Measurements from ENCODE around the gene SMPD4.
"Not testable (repeated sequence)": the region's sequence is repeated elsewhere in the genome, so short reads cannot be mapped to it uniquely, and the experiment has no call there.

SMPD4 gene

GRCh38 chr2:130141645-130142370 lies 39.6 kb downstream of the SMPD4 start:
- H3K4me1 ChIP-seq (ENCODE audit: insufficient read depth, low read length); H3K4me3 ChIP-seq (ENCODE audit: low read length); H3K27me3 ChIP-seq (ENCODE audit: insufficient read depth, low read length); H3K27ac ChIP-seq (ENCODE audit: low read length); H3K9me3 ChIP-seq (ENCODE audit: insufficient read depth, low read depth, low read length); H3K36me3 ChIP-seq (ENCODE audit: insufficient read depth, low read depth, low read length); H3K9ac ChIP-seq (ENCODE audit: low read depth, low read length): not testable (repeated sequence)

GRCh38 chr2:130141002-130141401 lies 40.4 kb downstream of the SMPD4 start:
- not testable (repeated sequence) for H3K36me3 ChIP-seq (ENCODE audit: insufficient read depth, low read depth, low read length); H3K4me3 ChIP-seq (ENCODE audit: low read length); H3K9me3 ChIP-seq (ENCODE audit: insufficient read depth, low read depth, low read length); H3K27me3 ChIP-seq (ENCODE audit: insufficient read depth, low read length); H3K4me1 ChIP-seq (ENCODE audit: insufficient read depth, low read length); H3K9ac ChIP-seq (ENCODE audit: low read depth, low read length); H3K27ac ChIP-seq (ENCODE audit: low read length)

- not testable (repeated sequence) for H3K9me3 ChIP-seq (ENCODE audit: insufficient read depth, low read depth, low read length); H3K4me1 ChIP-seq (ENCODE audit: insufficient read depth, low read length); H3K9ac ChIP-seq (ENCODE audit: low read depth, low read length); H3K4me3 ChIP-seq (ENCODE audit: low read length); H3K27me3 ChIP-seq (ENCODE audit: insufficient read depth, low read length); H3K27ac ChIP-seq (ENCODE audit: low read length); H3K36me3 ChIP-seq (ENCODE audit: insufficient read depth, low read depth, low read length)
These were observed 40.9 kb downstream of the SMPD4 start for GRCh38 chr2:130140516-130140915.

- H3K4me1 ChIP-seq (ENCODE audit: insufficient read depth, low read length); H3K27me3 ChIP-seq (ENCODE audit: insufficient read depth, low read length); H3K36me3 ChIP-seq (ENCODE audit: insufficient read depth, low read depth, low read length); H3K9ac ChIP-seq (ENCODE audit: low read depth, low read length); H3K4me3 ChIP-seq (ENCODE audit: low read length); H3K27ac ChIP-seq (ENCODE audit: low read length); H3K9me3 ChIP-seq (ENCODE audit: insufficient read depth, low read depth, low read length): not testable (repeated sequence)
These were observed 41.8 kb downstream of the SMPD4 start for GRCh38 chr2:130139331-130140280.

- not testable (repeated sequence) for H3K36me3 ChIP-seq (ENCODE audit: insufficient read depth, low read depth, low read length); H3K9me3 ChIP-seq (ENCODE audit: insufficient read depth, low read depth, low read length); H3K9ac ChIP-seq (ENCODE audit: low read depth, low read length); H3K27ac ChIP-seq (ENCODE audit: low read length); H3K4me1 ChIP-seq (ENCODE audit: insufficient read depth, low read length); H3K27me3 ChIP-seq (ENCODE audit: insufficient read depth, low read length); H3K4me3 ChIP-seq (ENCODE audit: low read length)
These were observed 42.6 kb downstream of the SMPD4 start for GRCh38 chr2:130138841-130139251.

GRCh38 chr2:130138326-130138725 lies 43.1 kb downstream of the SMPD4 start:
- H3K9ac ChIP-seq (ENCODE audit: low read depth, low read length); H3K4me3 ChIP-seq (ENCODE audit: low read length): not testable (repeated sequence)

GRCh38 chr2:130137118-130137517 lies 44.3 kb downstream of the SMPD4 start:
- H3K4me3 ChIP-seq (ENCODE audit: low read length); H3K9ac ChIP-seq (ENCODE audit: low read depth, low read length); H3K9me3 ChIP-seq (ENCODE audit: insufficient read depth, low read depth, low read length); H3K4me1 ChIP-seq (ENCODE audit: insufficient read depth, low read length); H3K36me3 ChIP-seq (ENCODE audit: insufficient read depth, low read depth, low read length); H3K27ac ChIP-seq (ENCODE audit: low read length); H3K27me3 ChIP-seq (ENCODE audit: insufficient read depth, low read length): not testable (repeated sequence)

More at GRCh38 chr2:130138326-130138725, 43.1 kb downstream of the SMPD4 start:
- H3K36me3 ChIP-seq (ENCODE audit: insufficient read depth, low read depth, low read length); H3K27ac ChIP-seq (ENCODE audit: low read length); H3K27me3 ChIP-seq (ENCODE audit: insufficient read depth, low read length); H3K4me1 ChIP-seq (ENCODE audit: insufficient read depth, low read length); H3K9me3 ChIP-seq (ENCODE audit: insufficient read depth, low read depth, low read length): not testable (repeated sequence)

- not testable (repeated sequence) for H3K36me3 ChIP-seq (ENCODE audit: insufficient read depth, low read depth, low read length); H3K4me1 ChIP-seq (ENCODE audit: insufficient read depth, low read length); H3K9ac ChIP-seq (ENCODE audit: low read depth, low read length)
These were observed 44.9 kb downstream of the SMPD4 start for GRCh38 chr2:130136546-130136945.

GRCh38 chr2:130135692-130136541 lies 45.5 kb downstream of the SMPD4 start:
- H3K36me3 ChIP-seq (ENCODE audit: insufficient read depth, low read depth, low read length): no peaks in the 10 kb centered on the region
- no peaks in the 10 kb centered on the region for H3K9me3 ChIP-seq (ENCODE audit: insufficient read depth, low read depth, low read length)
- H3K9ac ChIP-seq (ENCODE audit: low read depth, low read length): no peak overlapping the region
- no peak overlapping the region for H3K27ac ChIP-seq (ENCODE audit: low read length)
- H3K4me1 ChIP-seq (ENCODE audit: insufficient read depth, low read length): no peaks in the 10 kb centered on the region
- no peak overlapping the region for H3K4me3 ChIP-seq (ENCODE audit: low read length)
- H3K27me3 ChIP-seq (ENCODE audit: insufficient read depth, low read length): no peaks in the 10 kb centered on the region

More at GRCh38 chr2:130136546-130136945, 44.9 kb downstream of the SMPD4 start:
- not testable (repeated sequence) for H3K9me3 ChIP-seq (ENCODE audit: insufficient read depth, low read depth, low read length); H3K4me3 ChIP-seq (ENCODE audit: low read length); H3K27me3 ChIP-seq (ENCODE audit: insufficient read depth, low read length); H3K27ac ChIP-seq (ENCODE audit: low read length)

GRCh38 chr2:130129120-130129829 lies 52.1 kb downstream of the SMPD4 start, which contains the start of gene POTEF:
POTEF (minus strand) TSS chr2:130129222; CDS start chr2:130120515, 8,707 bp downstream.
- H3K9me3 ChIP-seq (ENCODE audit: insufficient read depth, low read depth, low read length); H3K4me3 ChIP-seq (ENCODE audit: low read length); H3K4me1 ChIP-seq (ENCODE audit: insufficient read depth, low read length); H3K27me3 ChIP-seq (ENCODE audit: insufficient read depth, low read length); H3K36me3 ChIP-seq (ENCODE audit: insufficient read depth, low read depth, low read length); H3K27ac ChIP-seq (ENCODE audit: low read length); H3K9ac ChIP-seq (ENCODE audit: low read depth, low read length): not testable (repeated sequence)

- H3K4me1 ChIP-seq (ENCODE audit: insufficient read depth, low read length); H3K27me3 ChIP-seq (ENCODE audit: insufficient read depth, low read length); H3K4me3 ChIP-seq (ENCODE audit: low read length); H3K9me3 ChIP-seq (ENCODE audit: insufficient read depth, low read depth, low read length); H3K27ac ChIP-seq (ENCODE audit: low read length); H3K9ac ChIP-seq (ENCODE audit: low read depth, low read length); H3K36me3 ChIP-seq (ENCODE audit: insufficient read depth, low read depth, low read length): not testable (repeated sequence)
These were observed 52.9 kb downstream of the SMPD4 start for GRCh38 chr2:130128464-130128863.

Data from iPS-20b (cell line).